HG03442 (cell line): ENCODE data around the gene AKAP1.

Source experiments
- ATAC-seq: cut with Tn5 transposase; IDR thresholded peaks from one replicate; pipeline ENCODE4 v1.9.1; 2021; ENCODE audit warnings: mild to moderate bottlenecking, moderate library complexity; ENCODE audit not compliant: unreplicated experiment

The AKAP1 gene

GRCh38 chr17:57158325-57158724 lies 73.3 kb downstream of the AKAP1 start:
- no peak for ATAC-seq

- ATAC-seq, result no peak
Observed at GRCh38 chr17:57158795-57159194, 73.7 kb downstream of the AKAP1 start.

DNA sequence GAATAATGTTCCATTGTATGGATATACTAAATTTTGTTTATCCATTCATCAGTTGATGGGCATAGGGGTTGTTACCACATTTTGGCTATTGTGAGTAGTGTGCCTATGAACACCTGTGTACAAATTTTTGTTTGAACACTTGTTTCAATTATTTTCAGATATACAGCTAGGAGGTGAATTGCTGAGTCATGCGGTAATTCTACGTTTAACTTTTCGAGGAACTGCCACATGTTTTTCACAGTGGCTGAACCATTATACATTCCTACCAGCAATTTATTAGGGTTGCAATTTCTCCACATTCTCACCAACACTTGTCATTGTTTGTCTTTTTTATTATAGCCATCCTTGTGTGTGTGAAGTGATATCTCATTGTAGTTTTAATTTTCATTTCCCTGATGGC lies 75.6 kb downstream of the AKAP1 start:
- ATAC-seq, result no peak

DNA sequence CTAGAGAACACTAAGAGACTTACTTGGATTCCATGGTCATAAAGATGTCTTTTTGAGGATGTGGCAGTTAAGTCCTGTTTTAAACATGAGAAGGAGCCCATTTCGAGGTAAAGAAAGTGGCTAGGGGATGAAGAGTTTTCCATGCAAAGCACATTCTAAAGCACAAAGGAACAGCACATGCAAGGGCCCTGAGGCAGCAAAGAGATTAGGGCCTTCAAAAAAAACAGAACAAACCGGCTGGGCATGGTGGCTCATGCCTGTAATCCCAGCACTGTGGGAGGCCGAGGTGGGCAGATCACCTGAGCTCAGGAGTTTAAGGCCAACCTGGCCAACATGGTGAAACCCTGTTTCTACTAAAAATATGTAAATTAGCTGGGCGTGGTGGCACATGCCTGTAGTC lies 79.8 kb downstream of the AKAP1 start:
- ATAC-seq, result no peak

DNA sequence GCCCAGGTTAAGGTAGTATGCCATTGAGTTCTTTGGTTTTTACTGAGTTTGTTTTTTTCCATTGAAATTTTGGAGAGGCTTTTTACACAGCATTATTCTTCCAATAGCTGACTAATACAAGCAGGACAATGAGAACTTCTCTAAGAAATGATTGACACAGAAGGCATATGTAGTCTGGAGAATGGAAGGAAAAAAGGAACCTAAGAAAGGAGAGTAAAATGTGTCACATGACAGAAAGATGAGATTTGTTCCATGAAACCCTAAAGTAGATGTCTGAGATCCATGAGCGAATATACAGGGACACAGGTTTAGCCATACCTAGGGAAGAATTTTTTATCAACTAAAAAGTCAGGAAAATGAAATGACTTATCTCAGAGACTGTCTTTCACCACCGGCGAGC lies 80.7 kb downstream of the AKAP1 start:
- no peak for ATAC-seq

- no peak for ATAC-seq
Observed at GRCh38 chr17:57166803-57167202, 81.8 kb downstream of the AKAP1 start.

DNA sequence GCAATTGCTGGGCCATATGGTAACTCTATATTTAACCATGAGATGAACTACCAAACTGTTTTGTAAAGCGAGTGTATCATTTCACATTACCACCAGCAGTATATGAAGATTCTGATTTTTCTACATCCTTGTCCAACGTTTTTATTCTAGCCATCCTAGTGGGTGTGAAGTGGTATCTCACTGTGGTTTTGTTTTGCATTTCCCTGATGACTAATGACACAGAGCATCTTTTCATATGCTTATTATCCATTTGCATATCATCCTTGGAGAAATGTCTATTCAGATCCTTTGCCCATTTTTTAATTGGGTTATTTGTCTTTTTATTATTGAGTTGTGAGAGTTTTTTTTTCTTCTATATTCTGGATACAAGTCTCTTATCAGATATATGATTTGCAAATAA lies 83.6 kb downstream of the AKAP1 start:
- ATAC-seq, result no peak

DNA sequence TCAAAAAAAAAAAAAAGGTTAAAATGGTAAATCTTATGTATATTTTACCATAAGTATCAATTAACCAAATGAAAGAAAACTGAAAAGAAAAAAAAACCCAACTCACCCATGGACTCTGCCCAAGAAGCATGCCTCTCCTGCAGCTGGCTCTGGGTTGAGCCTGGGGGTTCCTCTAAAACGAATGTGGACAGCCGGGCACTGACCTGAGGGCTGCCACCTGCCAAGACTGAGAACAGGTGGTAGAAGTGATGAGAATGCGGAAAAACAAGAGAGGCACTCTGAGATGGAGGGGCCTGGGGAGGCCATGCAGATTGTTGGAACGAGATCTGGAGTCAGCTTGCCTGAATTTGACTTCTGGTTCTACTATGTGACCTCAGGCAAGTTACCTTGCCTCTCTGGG lies 85.8 kb downstream of the AKAP1 start:
- ATAC-seq, result no peak
